22Rv1 (cell line): ENCODE measurements around the gene NOL4L.

ENCODE experiments used
- CTCF ChIP-seq: fragments of 450-650 bp; IDR thresholded peaks from 2 replicates; pipeline ENCODE4 v1.5.1; 2017; ENCODE audit warnings: mild to moderate bottlenecking
- ZFX ChIP-seq: fragments of 450-650 bp; IDR thresholded peaks from 2 replicates; pipeline ENCODE4 v1.6.1; 2017; ENCODE audit warnings: antibody characterized with exemption, borderline replicate concordance

GRCh38 chr20:32477594-32478512 is 107.3 kb downstream of the NOL4L start:
- no peak for TF ChIP-seq CTCF
- TF ChIP-seq ZFX = no peak
